Right lobe of liver (tissue), 6 donors: ENCODE results near the gene ATP2B3. TPM values are rescaled to one million over a fixed set of nuclear protein-coding genes. Genes with fewer than 3 reads are reported as not detected.

Experiments
- ATAC-seq, 4 donors: fragments of 200-7000 bp; cut with Tn5 transposase; one replicate each; pipeline ENCODE4 v1.9.1; 2020; ENCODE audit warnings: mild to moderate bottlenecking in 4 of 4, moderate library complexity in 4 of 4
- DNase-seq, 3 donors: peaks; one replicate each; pipeline ENCODE4 v3.0.0-alpha.2; 2020
- H3K27ac ChIP-seq, 3 donors: fragments of 200-600 bp; one replicate each; pipeline ENCODE4 v1.8.0; 2022
- H3K27me3 ChIP-seq, 2 donors: fragments of 200-600 bp; one replicate each; pipeline ENCODE4 v1.8.0; 2022
- H3K36me3 ChIP-seq, 4 donors: fragments of 200-600 bp; sonication (generic) in 1 of 4; one replicate each; pipeline versions ENCODE4 v1.5.1 to v1.8.0; 2017 to 2022; ENCODE audit warnings: control low read depth in 1 of 4
- H3K4me1 ChIP-seq, 4 donors: fragments of 200-600 bp; sonication (generic) in 1 of 4; one replicate each; pipeline versions ENCODE4 v1.5.1 to v1.8.0; 2017 to 2022; ENCODE audit warnings: control low read depth in 1 of 4
- H3K4me3 ChIP-seq, 3 donors: fragments of 200-600 bp; one replicate each; pipeline ENCODE4 v1.8.0; 2022
- H3K9me3 ChIP-seq, 4 donors: fragments of 200-600 bp; sonication (generic) in 1 of 4; one replicate each; pipeline versions ENCODE4 v1.5.1 to v1.8.0; 2017 to 2022; ENCODE audit warnings: control low read depth in 1 of 4
- CTCF ChIP-seq, 4 donors: fragments of 200-600 bp in 3 of 4; fragments of 450-650 bp in 1 of 4; IDR thresholded peaks; one replicate each; pipeline versions ENCODE4 v1.5.1 to v1.8.0; 2016 to 2022; ENCODE audit warnings: antibody characterized with exemption in 4 of 4, mild to moderate bottlenecking in 2 of 4
- POLR2A ChIP-seq: fragments of 450-650 bp; IDR thresholded peaks from one replicate; pipeline ENCODE4 v1.6.1; 2017; ENCODE audit warnings: antibody characterized with exemption, mild to moderate bottlenecking
- WGBS: methylation state at CpG from one replicate; pipeline ENCODE4 v1.1.6; 2018; ENCODE audit warnings: low coverage, low lambda C conversion rate; ENCODE audit not compliant: insufficient coverage; ENCODE audit errors: missing lambda C conversion rate; 5-methylcytosine and 5-hydroxymethylcytosine counted together
- intact Hi-C, 2 donors: fragments of 100-400 bp; cut with DNase I; formaldehyde crosslinking; loops; one replicate each; pipeline versions ENCODE4 v1.11.2 to v1.14.1; 2022
- total RNA-seq, 6 experiments: library from RNA; depleted of rRNA in 2 of 6; stranded (reverse); fragments of >200 nt in 2 of 6; fragmentation: NEBNext Ultra II Directional in 3 of 6; extraction: Animal tissue kit (Norgen Biotek cat#: 25700) in 3 of 6; gene quantifications; one replicate each; pipeline versions ENCODE4 v1.1.0 to v1.2.4, GENCODE V29; 2016 to 2023
- donor health status: DM: no; HTN: yes; CAD: no.
- donor health status: DM: no; HTN: no; CAD: no.
- donor health status: DM: no; HTN: no; CAD: no.
- donor health status: DM: no; HTN: yes; CAD: no.
- donor health status: DM: no; HTN: yes; CAD: no.

The ATP2B3 gene
- total RNA-seq, 6 experiments from 2014 or later = 0.07 TPM; not detected in 5

DNA sequence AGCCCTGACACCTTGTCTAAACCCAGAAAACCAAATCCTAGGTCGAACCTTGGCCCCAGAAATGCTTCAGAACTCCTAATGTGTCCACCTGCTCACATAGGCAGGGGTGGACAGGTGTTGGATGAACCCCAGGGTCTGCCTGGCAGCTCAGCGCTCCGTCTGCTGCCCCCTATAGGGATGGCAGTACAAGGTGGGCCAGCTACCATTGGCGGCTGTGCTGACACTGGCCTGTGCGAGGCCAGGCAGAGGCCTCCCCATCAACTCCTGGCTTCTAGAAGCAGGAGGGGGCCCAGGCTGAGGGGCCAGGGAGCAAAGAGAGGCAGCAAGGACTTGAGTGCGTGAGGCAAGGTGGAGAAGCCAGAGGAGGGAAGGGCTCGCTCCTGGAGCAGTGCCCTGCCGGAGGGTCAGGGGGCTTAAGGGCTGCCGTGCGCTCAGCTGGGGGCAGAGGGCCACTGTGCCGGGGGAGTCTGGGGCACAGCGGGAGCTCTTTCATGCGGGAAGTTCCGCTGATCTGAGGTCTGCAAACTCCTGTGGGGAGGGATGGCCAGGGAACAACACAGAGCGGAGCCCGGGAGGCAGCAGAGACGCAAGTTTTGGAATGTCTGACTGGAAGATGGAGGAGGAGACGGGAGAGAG is 60.9 kb downstream of the ATP2B3 start:
- Histone ChIP-seq H3K9me3 (no peaks in the 10 kb centered on the region), H3K4me1 (no peaks in the 10 kb centered on the region), H3K27ac (no peak overlapping the region), H3K4me3 (no peak overlapping the region), H3K27me3 (no peaks in the 10 kb centered on the region), H3K36me3 (no peaks in the 10 kb centered on the region)
- no peak for ATAC-seq
- DNase-seq = no peak
- 90% methylated on average over 4 of the region's 18 CpGs for WGBS
- TF ChIP-seq CTCF (IDR thresholded peaks at IDR 0.05) = no peak
- no peak for TF ChIP-seq POLR2A
- intact Hi-C loops = no loop called here

DNA sequence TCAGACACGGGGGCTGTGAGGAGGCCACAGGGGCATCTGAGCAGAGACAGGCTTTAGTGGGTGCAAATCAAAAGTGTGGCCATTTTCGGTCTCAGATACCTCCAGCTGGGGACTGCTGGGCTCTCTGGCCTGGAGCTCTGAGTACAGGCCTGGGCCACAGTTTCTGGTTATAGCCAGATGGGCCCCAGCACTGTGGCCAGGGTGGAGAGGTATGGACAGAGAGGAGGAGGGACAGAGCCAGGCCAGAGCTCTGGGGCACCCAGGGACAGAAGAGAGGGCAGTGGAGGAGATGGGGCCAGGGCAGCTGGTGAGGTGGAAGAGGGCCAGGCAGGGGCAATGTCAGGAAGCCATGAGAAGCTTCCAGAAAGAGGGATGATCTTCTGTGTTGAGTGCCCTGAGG is 61.4 kb downstream of the ATP2B3 start:
- WGBS = no CpG with 5 or more reads among the region's 2 CpGs
- no peaks in the 10 kb centered on the region for H3K9me3 ChIP-seq
- no peak for ATAC-seq

DNA sequence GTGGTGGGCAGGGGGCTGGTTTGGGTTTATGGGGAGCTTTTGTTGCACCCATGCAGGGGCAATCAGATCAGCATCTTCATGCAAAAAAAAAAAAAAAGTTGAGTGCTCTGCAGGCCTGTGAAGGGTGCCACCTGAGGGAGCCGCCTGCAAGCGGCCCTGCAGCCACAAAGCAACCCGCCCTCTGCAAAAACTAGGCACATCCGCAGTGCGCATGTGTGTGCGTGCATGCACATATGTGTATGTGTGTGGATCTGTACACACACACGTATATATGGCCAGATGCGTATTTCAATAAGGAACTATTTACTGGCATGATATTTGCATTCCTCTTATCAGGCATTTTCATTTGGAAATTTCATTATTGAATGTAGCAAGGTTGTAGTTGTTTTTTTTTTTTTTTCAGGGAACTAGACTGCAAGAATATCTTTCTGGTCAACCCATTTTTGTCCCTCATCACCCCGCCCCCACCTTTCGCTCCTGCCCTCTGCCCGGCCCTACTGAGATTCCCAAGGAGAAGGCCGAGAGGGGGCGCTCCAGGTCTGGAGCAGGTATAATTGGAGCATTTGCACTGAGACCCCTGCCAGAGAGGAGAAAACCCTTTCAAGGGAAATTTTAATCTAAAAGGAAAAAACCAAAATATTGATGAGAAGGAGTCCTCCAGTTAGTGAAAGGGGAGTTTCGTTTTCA is 63.4 kb downstream of the ATP2B3 start:
- no peak overlapping the region for H3K27ac ChIP-seq
- no peak for ATAC-seq
- H3K4me1 ChIP-seq = no peaks in the 10 kb centered on the region
- TF ChIP-seq CTCF (IDR thresholded peaks at IDR 0.05) = peak in 2 of 4 donors; percentile 17 to 23
- no peak for TF ChIP-seq POLR2A
- no peak for DNase-seq
- 63% methylated on average over 14 of the region's 14 CpGs for WGBS
- no peaks in the 10 kb centered on the region for H3K36me3 ChIP-seq
- intact Hi-C loops = no loop called here
- no peaks in the 10 kb centered on the region for H3K27me3 ChIP-seq
- H3K4me3 ChIP-seq = no peak overlapping the region
- no peaks in the 10 kb centered on the region for H3K9me3 ChIP-seq

More for the DNA sequence above, 61.4 kb downstream of the ATP2B3 start:
- intact Hi-C loops = no loop called here
- H3K4me3 ChIP-seq = no peak overlapping the region
- TF ChIP-seq CTCF (IDR thresholded peaks at IDR 0.05) = no peak
- TF ChIP-seq POLR2A = no peak
- no peaks in the 10 kb centered on the region for H3K4me1 ChIP-seq
- no peak overlapping the region for H3K27ac ChIP-seq
- no peaks in the 10 kb centered on the region for H3K27me3 ChIP-seq
- no peaks in the 10 kb centered on the region for H3K36me3 ChIP-seq
- no peak for DNase-seq

GRCh38 chrX:153582896-153583295 is 65.5 kb downstream of the ATP2B3 start:
- Histone ChIP-seq H3K4me1 (no peaks in the 10 kb centered on the region), H3K36me3 (peaks cover 0 to 4% (median under 1%) of the 10 kb centered on the region in 4 donors), H3K27ac (no peak overlapping the region), H3K4me3 (no peak overlapping the region), H3K9me3 (no peaks in the 10 kb centered on the region), H3K27me3 (no peaks in the 10 kb centered on the region)
- intact Hi-C loops = no loop called here
- ATAC-seq = peak; percentile 35 to 68 (median 60)
- no peak for DNase-seq
- 12% methylated on average over 3 of the region's 13 CpGs for WGBS
- no peak for TF ChIP-seq CTCF (IDR thresholded peaks at IDR 0.05)
